COLO668 (cell line): Measurements from ENCODE around the gene SYT1.

Experiments
- DNase-seq: peaks from one replicate; lab custom pipeline; 2025; ENCODE audit not compliant: unreplicated experiment; lab: John Stamatoyannopoulos, UW

SYT1 gene

GRCh38 chr12:79275631-79276030 is 411.1 kb downstream of the SYT1 start:
- no peak for DNase-seq

DNA sequence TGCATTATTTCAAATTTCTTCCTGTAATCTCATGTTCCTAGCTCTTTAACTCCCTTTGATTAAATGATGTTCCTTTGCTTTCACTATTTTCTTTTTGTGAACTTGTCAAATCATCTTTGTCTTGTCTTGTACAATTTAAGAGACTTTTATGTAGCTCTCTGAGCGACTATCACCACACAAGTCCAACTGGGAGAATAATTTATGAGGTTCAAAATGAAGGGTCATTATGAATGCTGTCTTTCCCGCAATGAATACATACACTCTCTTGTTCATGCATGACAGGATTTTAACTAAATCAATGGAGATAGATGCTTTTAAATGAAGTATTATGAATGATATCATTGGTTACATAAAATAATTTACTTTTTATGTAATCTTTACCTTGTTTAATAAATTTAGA is 418.8 kb downstream of the SYT1 start:
- no peak for DNase-seq

DNA sequence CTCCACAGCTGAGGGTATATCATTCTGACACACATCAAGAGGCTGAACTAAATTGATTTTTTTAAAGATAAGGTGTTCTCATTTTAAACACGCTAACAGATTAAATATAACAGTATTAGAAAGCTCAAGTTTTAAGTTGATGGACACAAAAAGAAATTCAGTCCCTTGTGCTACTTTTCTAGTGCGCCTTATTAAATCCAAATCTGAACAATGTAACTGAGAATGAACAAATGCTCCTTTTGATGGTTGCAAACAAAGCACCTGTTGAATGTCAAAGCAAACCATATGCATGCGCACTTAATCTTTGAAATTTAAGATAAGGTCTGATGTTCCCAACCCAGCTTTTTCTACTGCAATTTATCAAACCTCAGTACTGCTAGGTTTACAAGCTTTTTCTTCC is 424.3 kb downstream of the SYT1 start:
- DNase-seq: no peak

DNA sequence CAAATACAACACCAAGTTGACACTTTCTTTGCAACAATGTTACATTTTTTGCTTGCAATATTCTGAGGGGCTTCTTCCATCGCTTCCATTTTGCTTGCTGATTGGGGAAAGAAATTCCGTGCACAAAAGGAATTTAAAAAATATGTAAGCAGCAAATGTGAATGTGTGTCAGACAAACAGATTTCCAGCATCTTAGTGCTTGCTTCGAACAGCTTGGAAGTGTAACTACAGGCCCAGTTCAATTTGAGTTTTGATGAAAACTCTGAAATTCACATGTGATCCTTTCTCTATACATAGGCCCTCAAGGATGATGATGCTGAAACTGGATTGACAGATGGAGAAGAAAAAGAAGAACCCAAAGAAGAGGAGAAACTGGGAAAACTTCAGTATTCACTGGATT is 427.1 kb downstream of the SYT1 start:
- DNase-seq: no peak

GRCh38 chr12:79294590-79294989 is 430.0 kb downstream of the SYT1 start:
- DNase-seq: no peak

GRCh38 chr12:79295572-79295971 is 431.0 kb downstream of the SYT1 start:
- DNase-seq: no peak

- DNase-seq: no peak
Measured at GRCh38 chr12:79296133-79296532, 431.6 kb downstream of the SYT1 start.

- DNase-seq: no peak
Measured at GRCh38 chr12:79296871-79297270, 432.3 kb downstream of the SYT1 start.

- peak; percentile 35 for DNase-seq
Measured at GRCh38 chr12:79298506-79298905, 433.9 kb downstream of the SYT1 start.

DNA sequence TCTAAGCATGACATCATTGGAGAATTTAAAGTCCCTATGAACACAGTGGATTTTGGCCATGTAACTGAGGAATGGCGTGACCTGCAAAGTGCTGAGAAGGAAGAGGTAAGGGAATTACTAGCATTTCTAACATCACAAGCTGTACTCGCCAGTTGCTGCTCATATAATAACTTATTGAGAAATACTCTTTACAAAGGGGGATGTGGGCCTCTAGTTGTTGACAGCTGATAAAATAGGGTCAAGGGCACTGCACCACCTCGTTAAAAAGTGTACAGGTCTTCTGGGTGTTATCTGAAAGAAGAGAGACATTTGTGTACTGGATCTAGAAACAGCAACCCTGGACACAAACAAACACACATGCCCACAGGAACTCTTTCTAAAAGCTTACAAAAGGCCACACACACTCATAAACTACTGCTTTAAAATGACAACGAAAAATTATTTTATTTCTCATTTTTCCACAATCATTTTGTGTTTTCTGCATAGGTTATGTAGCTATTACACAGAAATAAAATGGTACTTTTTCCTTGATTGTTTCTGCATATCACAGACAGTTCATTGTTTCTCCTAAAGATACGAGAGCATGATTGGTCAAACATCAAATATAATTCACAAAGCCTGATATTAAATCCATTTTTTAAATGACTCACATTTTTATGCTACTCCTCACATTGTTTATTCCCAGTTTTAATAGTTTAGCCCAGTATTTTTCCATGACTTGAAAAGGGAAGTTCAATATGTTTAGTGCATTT is 435.0 kb downstream of the SYT1 start:
- no peak for DNase-seq

DNA sequence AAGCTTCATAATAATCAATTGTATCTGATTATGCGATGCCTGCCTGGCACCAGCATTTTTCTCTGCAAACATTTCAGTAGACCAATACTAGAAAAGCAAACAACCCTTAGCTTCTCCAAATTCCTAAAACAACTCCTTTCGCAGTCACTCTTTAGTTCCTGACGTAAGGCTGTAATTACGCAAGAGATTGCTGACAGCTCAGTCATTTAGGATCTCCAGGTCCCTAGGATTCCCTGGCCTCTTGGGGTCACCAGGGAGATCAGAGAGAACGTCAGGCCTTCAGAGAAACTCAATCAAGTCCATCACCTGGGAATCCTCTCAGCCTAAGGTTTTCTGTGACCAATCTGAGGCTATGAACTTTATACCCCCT is 435.6 kb downstream of the SYT1 start:
- no peak for DNase-seq

GRCh38 chr12:79301181-79301580 is 436.6 kb downstream of the SYT1 start:
- DNase-seq: no peak

- no peak for DNase-seq
Measured at GRCh38 chr12:79302162-79302814, 437.7 kb downstream of the SYT1 start.

DNA sequence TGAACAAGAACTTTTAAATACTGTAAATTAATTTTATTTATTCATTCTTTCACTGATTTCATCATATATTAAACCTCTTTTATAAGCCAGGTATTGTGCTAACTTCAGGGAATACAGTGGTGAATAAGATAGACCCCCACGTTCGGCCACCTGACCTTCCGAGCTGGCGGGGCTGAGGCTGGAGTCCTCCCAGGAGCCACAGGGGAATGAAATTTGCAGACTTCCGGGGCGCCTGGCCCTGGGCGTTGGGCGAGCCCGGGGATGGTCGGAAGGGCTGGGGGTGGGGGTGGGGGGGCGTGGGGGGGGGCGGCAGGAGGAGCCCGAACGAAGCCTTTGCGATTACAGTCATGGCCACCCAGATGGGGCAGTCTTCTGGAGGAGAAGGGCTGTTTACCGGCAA is 442.8 kb downstream of the SYT1 start:
- DNase-seq: no peak

- no peak for DNase-seq
Measured at GRCh38 chr12:79309039-79309438, 444.5 kb downstream of the SYT1 start.

DNA sequence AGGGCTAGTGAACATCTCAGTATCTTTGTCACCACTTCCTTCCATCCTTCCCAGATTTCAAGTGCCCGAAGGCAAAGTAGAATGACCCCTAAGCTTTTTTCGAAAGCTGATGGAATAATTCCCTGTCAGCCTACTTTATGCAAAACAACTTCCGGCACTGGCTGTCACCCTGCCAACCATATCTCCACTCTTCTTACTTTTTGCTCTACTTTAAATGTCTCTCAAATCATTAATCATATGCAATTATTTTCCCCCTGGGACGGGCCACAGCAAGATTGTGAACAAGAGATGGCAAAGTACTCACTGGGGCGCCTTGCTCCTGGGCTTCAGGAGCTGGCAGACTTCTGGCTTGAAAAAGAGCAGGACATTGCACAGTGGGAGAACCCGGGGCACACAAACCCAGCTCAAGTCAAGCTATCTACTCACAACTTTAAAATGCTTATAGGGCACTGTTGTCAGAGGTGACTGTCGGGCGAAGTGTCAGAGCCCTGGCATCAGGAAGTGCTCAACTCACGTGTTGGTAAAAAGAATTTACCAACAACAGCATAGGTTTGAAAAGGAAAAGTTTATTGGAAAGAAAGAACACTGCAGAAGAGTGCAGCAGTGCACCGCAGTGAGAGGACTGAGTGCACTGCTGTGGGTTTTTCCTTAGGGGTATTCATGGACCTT is 452.7 kb downstream of the SYT1 start:
- DNase-seq: no peak

DNA sequence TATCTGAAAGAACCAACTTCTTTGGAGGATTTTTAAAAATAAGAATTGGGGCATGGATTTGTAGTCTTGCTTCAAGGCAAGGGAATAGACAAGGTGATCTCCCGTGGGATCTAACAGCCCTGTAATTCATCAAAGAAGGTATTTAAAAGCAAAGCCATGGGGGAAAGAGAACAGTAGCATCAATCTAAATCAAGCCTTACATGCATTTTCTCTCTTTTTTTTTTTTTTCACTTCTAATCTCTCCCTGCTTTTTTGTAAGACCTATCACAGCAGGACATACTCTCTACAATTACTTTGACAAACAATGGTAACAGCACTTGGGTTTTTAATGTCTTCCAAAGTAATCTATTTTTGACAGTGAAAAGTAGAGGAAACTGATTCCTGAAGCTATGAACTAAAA is 458.3 kb downstream of the SYT1 start:
- no peak for DNase-seq

GRCh38 chr12:79324571-79324970 is 460.0 kb downstream of the SYT1 start:
- DNase-seq: no peak

DNA sequence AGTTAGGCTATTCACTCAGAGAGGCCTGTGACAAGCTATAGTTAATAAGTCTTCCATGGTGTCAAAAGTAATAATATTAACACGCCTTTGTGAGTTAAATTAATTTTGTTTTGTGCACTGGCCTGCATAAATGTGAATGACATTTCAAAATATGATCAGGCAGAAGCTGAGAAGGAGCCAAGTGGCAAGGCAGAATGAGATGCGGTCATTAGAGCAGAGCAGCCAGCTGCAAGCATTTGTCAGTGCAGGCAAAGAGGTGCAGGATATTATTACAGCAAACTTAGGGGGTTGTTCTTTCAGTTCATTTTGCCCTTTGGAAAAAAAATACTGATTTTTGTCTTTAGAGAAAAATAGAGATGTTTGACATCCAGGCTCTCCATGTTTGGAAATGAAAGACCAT is 461.6 kb downstream of the SYT1 start:
- DNase-seq: no peak

- no peak for DNase-seq
Measured at GRCh38 chr12:79326663-79327062, 462.1 kb downstream of the SYT1 start.

GRCh38 chr12:79327465-79327864 is 462.9 kb downstream of the SYT1 start:
- DNase-seq: no peak

DNA sequence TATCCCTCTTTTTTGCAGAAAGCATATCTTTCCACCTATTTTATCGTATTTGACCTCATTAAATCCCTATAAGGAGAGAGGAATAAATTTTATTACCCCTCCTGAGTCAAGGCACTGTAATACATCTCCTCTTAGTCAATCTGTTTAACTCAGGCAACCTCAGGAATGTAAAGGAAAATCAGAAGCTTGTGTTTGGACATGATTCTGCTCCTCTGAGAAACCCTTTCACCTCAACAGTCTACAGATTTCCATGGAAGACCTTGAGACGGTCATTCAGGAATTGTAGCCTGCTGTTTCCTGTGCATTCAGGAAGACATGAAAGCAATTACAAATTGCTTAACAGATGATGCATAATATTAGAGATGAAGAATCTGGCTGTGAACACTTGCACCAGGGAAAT is 465.4 kb downstream of the SYT1 start:
- no peak for DNase-seq
